OCI-LY7 (cell line): ENCODE results near the gene FOXK1. TPM values are rescaled to one million over a fixed set of nuclear protein-coding genes. Genes with fewer than 3 reads are reported as not detected.
"Not testable (repeated sequence)": the region's sequence is repeated elsewhere in the genome, so short reads cannot be mapped to it uniquely, and the experiment has no call there.

Experiments
- BruUV-seq: library from RNA; stranded (reverse); fragments of 400-500 nt; replicated peaks from 2 replicates; lab custom pipeline; 2021; lab: Mats Ljungman, UMichigan
- CTCF ChIA-PET: fragments of 300-600 bp; sonication (Branson Sonifier 250); formaldehyde crosslinking; loops from one replicate; lab custom pipeline; 2022; ENCODE audit warnings: antibody characterized with exemption; ENCODE audit not compliant: unreplicated experiment; lab: Charles Lee
- POLR2A ChIA-PET: fragments of 300-600 bp; sonication (Branson Sonifier 250); formaldehyde crosslinking; loops from one replicate; lab custom pipeline; 2022; ENCODE audit warnings: antibody characterized with exemption; lab: Charles Lee
- DNase-seq: peaks from one replicate; pipeline ENCODE4 v3.0.0-alpha.2; 2015; ENCODE audit warnings: low spot score
- H2AFZ ChIP-seq: fragments of 200-600 bp; sonication (generic), shearing (Covaris generic); 2 replicates; pipeline ENCODE4 v1.6.1; 2014; ENCODE audit warnings: mild to moderate bottlenecking, antibody characterized with exemption, low read length, moderate library complexity
- H3K27ac ChIP-seq: fragments of 200-600 bp; sonication (generic); 2 replicates; pipeline ENCODE4 v1.5.1; 2014; ENCODE audit warnings: mixed run types, low read depth, mild to moderate bottlenecking, moderate library complexity, low read length, inconsistent platforms; ENCODE audit not compliant: poor library complexity, severe bottlenecking
- H3K36me3 ChIP-seq: fragments of 200-600 bp; sonication (generic); 2 replicates; pipeline ENCODE4 v1.6.1; 2014; ENCODE audit warnings: mild to moderate bottlenecking, antibody characterized with exemption, low read length, moderate library complexity, mixed read lengths; ENCODE audit not compliant: insufficient read depth
- H3K4me1 ChIP-seq: fragments of 200-600 bp; sonication (generic); 2 replicates; pipeline ENCODE4 v1.5.1; 2014; ENCODE audit warnings: mild to moderate bottlenecking, low read length; ENCODE audit not compliant: insufficient read depth, poor library complexity, severe bottlenecking
- H3K4me2 ChIP-seq: fragments of 200-600 bp; sonication (generic); 2 replicates; pipeline ENCODE4 v1.6.1; 2014; ENCODE audit warnings: mild to moderate bottlenecking, low read length
- H3K4me3 ChIP-seq: fragments of 200-600 bp; sonication (generic); 2 replicates; pipeline ENCODE4 v1.5.1; 2014; ENCODE audit warnings: mild to moderate bottlenecking, low read depth, low read length; ENCODE audit not compliant: poor library complexity, severe bottlenecking
- H3K79me2 ChIP-seq: fragments of 200-600 bp; sonication (generic); 2 replicates; pipeline ENCODE4 v1.6.1; 2016; ENCODE audit warnings: low read depth, mild to moderate bottlenecking, low read length, moderate library complexity, mixed read lengths; ENCODE audit not compliant: insufficient read depth
- H3K9me2 ChIP-seq: fragments of 200-600 bp; sonication (generic); 2 replicates; pipeline ENCODE4 v1.6.1; 2016; ENCODE audit warnings: mild to moderate bottlenecking, low read length, mixed read lengths; ENCODE audit not compliant: insufficient read depth
- H3K9me3 ChIP-seq: fragments of 200-600 bp; sonication (generic); 2 replicates; pipeline ENCODE4 v1.6.1; 2014; ENCODE audit warnings: mild to moderate bottlenecking, mixed run types, low read length, mixed read lengths
- H4K20me1 ChIP-seq: fragments of 200-600 bp; sonication (generic); 2 replicates; pipeline ENCODE4 v1.6.1; 2014; ENCODE audit warnings: mild to moderate bottlenecking, antibody characterized with exemption, low read length, moderate library complexity, mixed read lengths; ENCODE audit not compliant: insufficient read depth
- EZH2phosphoT487 ChIP-seq: fragments of 200-600 bp; sonication (generic); IDR thresholded peaks from 2 replicates; pipeline ENCODE4 v1.6.1; 2018; ENCODE audit warnings: low read depth, borderline replicate concordance, mild to moderate bottlenecking, mixed run types, antibody characterized with exemption, low read length, moderate library complexity, mixed read lengths
- intact Hi-C: fragments of 100-400 bp; cut with micrococcal nuclease; formaldehyde crosslinking; loops from one replicate; pipeline ENCODE4 v1.10.0; 2022; ENCODE audit not compliant: unreplicated experiment
- total RNA-seq, 2 experiments: library from RNA; depleted of rRNA in 1 of 2; stranded (reverse); fragments of >200 nt in 1 of 2; shearing (Covaris generic) in 1 of 2; gene quantifications; 2 replicates each; pipeline ENCODE4 v1.2.3, GENCODE V29; 2014 to 2022
- TF ChIP-seq, protein P1 (sequence below): fragments of 200-600 bp; sonication (generic); conservative IDR thresholded peaks from 2 replicates; pipeline ENCODE4 v1.5.1; 2014; ENCODE audit warnings: mild to moderate bottlenecking, antibody characterized with exemption, low read length, moderate library complexity, mixed read lengths

The FOXK1 gene
- total RNA-seq, 2 experiments from 2014 or later = 17.3 to 34.5 TPM

DNA sequence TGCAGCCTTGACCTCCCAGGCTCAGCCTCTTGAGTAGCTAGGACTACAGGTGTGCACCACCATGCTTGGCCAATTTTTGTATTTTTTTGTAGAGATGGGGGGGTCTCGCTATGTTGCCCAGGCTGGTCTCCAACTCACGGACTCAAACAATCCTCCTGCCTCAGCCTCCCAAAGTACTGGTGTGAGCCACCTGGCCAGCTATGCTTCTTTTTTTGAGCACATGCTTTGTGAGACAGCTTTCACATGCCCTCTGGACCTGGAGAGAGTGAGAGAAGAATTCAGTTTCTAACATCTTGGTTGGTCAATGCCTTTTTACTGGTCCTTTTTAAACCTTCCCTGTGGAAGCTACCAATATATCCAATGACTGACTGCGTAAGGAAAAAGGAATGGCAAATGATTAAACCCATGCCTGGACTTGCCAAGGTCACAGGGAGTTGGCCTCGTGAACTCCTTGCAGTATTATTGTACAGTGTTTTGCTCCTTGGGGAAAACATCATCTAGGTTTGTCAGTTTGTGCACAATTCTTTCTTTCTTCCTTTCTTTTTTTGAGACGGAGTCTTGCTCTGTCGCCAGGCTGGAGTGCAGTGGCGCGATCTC is 6.2 kb upstream of the FOXK1 start:
- H3K9me3 ChIP-seq = no peaks in the 10 kb centered on the region
- H3K9me2 ChIP-seq = no peaks in the 10 kb centered on the region
- intact Hi-C loops = no loop called here
- H3K79me2 ChIP-seq = no peaks in the 10 kb centered on the region
- CTCF ChIA-PET = no interaction called here
- no peak overlapping the region for H3K27ac ChIP-seq
- no peak overlapping the region for H3K4me2 ChIP-seq
- BruUV-seq = no TSS peak
- no peak for DNase-seq
- POLR2A ChIA-PET = interaction anchor here (1.2 to 1.4 kb wide), 2 partner anchors 15 to 35 kb away, joined by 4 to 5 read pairs; no protein-coding TSS in a partner anchor
- no peak overlapping the region for H2AFZ ChIP-seq
- no peak overlapping the region for H3K4me3 ChIP-seq
- H4K20me1 ChIP-seq = no peaks in the 10 kb centered on the region
- H3K4me1 ChIP-seq = no peaks in the 10 kb centered on the region
- no peaks in the 10 kb centered on the region for H3K36me3 ChIP-seq
- TF ChIP-seq, protein P1, sequence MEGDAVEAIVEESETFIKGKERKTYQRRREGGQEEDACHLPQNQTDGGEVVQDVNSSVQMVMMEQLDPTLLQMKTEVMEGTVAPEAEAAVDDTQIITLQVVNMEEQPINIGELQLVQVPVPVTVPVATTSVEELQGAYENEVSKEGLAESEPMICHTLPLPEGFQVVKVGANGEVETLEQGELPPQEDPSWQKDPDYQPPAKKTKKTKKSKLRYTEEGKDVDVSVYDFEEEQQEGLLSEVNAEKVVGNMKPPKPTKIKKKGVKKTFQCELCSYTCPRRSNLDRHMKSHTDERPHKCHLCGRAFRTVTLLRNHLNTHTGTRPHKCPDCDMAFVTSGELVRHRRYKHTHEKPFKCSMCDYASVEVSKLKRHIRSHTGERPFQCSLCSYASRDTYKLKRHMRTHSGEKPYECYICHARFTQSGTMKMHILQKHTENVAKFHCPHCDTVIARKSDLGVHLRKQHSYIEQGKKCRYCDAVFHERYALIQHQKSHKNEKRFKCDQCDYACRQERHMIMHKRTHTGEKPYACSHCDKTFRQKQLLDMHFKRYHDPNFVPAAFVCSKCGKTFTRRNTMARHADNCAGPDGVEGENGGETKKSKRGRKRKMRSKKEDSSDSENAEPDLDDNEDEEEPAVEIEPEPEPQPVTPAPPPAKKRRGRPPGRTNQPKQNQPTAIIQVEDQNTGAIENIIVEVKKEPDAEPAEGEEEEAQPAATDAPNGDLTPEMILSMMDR = no peak

DNA sequence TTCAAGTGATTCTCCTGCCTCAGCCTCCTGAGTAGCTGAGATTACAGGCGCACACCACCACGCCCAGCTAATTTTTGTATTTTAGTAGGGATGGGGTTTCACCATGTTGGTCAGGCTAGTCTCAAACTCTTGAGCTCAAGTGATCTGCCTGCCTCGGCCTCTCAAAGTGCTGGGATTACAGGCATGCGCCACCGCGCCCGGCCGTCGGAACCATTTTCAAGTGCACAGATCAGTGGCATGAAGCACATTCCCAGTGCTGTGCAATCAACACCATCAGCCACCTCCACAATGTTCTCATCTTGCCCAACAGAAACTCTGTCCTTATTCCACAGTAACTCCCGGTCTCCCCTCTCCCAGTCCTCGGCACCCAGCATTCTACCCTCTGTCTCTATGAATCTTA is 4.6 kb upstream of the FOXK1 start:
- H2AFZ ChIP-seq, DNase-seq, H3K9me3 ChIP-seq, H3K79me2 ChIP-seq, BruUV-seq, H3K4me3 ChIP-seq, H3K27ac ChIP-seq, H3K9me2 ChIP-seq, CTCF ChIA-PET, H3K4me1 ChIP-seq, H3K36me3 ChIP-seq, H4K20me1 ChIP-seq, H3K4me2 ChIP-seq, intact Hi-C loops: not testable (repeated sequence)
- POLR2A ChIA-PET = interaction anchor here (0.6 kb wide), 1 partner anchor 562 kb away, joined by 5 read pairs; no protein-coding TSS in a partner anchor

DNA sequence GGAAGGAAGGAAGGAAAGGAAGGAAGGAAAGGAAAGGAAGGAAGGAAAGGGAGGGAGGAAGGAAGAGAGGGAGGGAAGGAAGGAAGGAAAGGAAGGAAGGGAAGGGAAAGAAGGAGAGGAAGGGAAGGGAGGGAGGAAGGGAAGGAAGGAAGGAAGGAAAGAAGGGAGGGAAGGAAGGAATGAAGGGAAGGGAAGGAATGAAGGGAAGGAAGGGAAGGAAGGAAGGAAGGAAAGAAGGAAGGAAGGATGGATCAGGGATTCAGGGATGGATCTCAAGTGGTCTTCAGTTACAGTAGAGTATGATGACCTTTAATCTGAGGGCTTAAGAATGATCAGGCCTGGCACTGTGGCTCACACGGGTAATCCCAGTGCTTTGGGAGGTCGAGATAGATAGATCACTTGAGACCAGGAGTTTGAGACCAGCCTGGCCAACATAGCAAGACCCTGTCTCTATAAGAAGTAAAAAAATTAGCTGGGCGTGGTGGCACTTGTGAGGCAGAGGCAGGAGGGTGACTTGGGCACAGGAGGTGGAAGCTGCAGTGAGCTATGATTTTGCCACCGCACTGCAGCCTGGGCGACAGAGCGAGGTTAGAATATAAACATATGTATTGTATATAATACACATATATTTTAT is 760 bp upstream of the FOXK1 start:
- TF ChIP-seq EZH2phosphoT487 = no peak
- TF ChIP-seq, protein P1 = no peak
- H3K36me3 ChIP-seq = peaks cover 18% of the 10 kb centered on the region
- intact Hi-C loops = loop anchor here (5.0 kb wide), 1 partner anchor 61 kb away; no protein-coding TSS in a partner anchor
- H4K20me1 ChIP-seq = peaks cover 21% of the 10 kb centered on the region; the same call in 1 of the 2 replicates
- ChIA-PET POLR2A (interaction anchor here (0.6 to 1.4 kb wide), 3 partner anchors 32 to 40 kb away, joined by 3 to 12 read pairs (median 5); no protein-coding TSS in a partner anchor), CTCF (interaction anchor here (1.1 kb wide), 1 partner anchor 40 kb away, joined by 3 read pairs; no protein-coding TSS in a partner anchor)
- peaks cover 21% of the 10 kb centered on the region for H3K4me1 ChIP-seq
- peaks cover 39% of the 10 kb centered on the region for H3K79me2 ChIP-seq
- peak overlapping the region; percentile 69 for H3K4me2 ChIP-seq
- H3K9me2 ChIP-seq = no peaks in the 10 kb centered on the region
- peak overlapping the region; percentile 95 for H2AFZ ChIP-seq
- H3K4me3 ChIP-seq = peak overlapping the region; percentile 64
- DNase-seq = peak; percentile 6
- H3K27ac ChIP-seq = no peak overlapping the region
- no TSS peak for BruUV-seq
- H3K9me3 ChIP-seq = no peaks in the 10 kb centered on the region
